Fibroblast of pulmonary artery (primary cell): ENCODE data around the gene PAX6.

ENCODE experiments used
- DNase-seq: peaks from one replicate; pipeline ENCODE4 v3.0.0-alpha.2; 2010; ENCODE audit warnings: low read depth
- H3K4me3 ChIP-seq: replicated peaks from 2 replicates; pipeline ENCODE4 v1.5.1; 2011; ENCODE audit warnings: low read depth, mild to moderate bottlenecking, control low read depth, low read length, moderate library complexity
- TF ChIP-seq, protein P1 (sequence below): IDR thresholded peaks from 2 replicates; pipeline ENCODE4 v1.5.1; 2011; ENCODE audit warnings: mild to moderate bottlenecking, control low read depth, low read length, inconsistent platforms; ENCODE audit errors: missing control alignments

The PAX6 gene

DNA sequence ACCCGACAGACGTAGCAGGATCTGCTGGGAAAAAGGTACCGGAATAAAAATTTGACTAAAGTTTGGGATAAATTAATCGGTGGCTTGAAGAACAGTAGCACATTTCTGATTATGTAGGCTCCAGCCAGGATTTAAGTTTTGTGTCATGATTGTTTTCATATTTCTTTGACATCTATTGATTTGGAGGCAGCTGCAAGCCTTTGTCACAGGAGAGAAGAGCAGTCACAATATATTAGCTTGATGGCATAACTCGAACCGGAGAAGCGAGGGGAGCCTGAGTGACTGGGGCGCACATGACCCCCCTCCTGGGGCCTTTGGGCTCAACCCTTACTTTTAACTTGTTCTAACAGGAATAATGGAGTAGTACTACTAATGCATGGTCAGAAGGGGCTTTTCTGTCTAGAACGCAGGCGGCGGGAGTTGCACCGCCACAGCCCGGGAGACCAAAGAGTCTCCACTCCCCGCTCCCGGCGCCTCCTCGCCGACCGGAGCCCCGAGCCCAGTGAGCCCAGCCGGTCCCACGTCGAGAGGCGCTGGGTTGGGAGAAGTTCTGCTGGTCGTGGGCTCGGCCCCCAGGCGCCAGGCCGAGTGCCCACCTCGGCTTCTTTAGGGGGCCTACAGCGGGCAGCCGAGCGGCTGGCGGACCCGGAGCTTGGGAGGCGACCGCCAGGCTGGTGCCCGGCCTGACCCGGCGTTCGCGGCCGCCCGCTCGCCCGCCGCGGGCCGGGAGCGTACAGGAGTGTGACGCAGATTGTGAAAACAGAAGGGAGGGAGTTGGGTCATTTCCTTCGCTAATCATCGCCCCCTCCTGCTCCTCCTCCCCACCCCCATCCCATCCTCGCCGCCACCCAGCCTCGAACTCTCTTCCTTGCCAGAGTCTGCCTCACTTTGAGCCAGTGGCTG is 15.7 kb upstream of the PAX6 start:
- DNase-seq = no peak
- no peak overlapping the region for H3K4me3 ChIP-seq
- TF ChIP-seq, protein P1, sequence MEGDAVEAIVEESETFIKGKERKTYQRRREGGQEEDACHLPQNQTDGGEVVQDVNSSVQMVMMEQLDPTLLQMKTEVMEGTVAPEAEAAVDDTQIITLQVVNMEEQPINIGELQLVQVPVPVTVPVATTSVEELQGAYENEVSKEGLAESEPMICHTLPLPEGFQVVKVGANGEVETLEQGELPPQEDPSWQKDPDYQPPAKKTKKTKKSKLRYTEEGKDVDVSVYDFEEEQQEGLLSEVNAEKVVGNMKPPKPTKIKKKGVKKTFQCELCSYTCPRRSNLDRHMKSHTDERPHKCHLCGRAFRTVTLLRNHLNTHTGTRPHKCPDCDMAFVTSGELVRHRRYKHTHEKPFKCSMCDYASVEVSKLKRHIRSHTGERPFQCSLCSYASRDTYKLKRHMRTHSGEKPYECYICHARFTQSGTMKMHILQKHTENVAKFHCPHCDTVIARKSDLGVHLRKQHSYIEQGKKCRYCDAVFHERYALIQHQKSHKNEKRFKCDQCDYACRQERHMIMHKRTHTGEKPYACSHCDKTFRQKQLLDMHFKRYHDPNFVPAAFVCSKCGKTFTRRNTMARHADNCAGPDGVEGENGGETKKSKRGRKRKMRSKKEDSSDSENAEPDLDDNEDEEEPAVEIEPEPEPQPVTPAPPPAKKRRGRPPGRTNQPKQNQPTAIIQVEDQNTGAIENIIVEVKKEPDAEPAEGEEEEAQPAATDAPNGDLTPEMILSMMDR = no peak

DNA sequence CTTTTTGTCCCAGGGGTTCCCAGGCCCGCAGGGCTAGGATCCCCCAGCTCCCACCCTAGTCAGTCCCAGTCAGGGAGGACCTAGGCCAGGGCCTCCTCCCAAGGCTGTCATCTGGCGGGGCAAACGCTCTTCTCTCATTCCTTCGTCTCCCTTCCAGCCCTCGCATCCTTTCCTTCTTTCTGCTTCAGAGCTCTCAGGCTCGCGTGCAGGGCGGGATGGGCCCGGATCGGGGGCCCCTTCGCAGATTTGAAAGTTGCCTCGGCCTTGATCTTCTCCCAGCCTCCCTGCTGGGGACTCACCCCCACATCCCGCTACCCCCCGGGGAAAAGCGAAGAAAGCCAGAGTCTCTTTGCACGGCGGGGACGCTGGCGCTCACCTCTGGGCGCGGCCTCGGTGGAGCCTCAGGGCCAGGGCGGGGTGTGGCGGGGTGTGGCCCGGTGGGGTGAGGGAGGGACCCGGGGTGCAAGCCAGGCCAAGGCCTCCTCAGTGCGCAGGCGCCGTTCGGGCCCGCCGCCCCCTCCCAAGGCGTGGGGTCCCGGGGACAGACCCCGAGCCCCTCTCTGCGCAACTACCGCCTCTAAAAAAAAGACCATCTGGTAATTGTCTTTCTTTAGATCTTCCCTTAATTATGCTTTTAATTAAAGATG is 14.8 kb upstream of the PAX6 start:
- TF ChIP-seq, protein P1 = no peak
- H3K4me3 ChIP-seq = no peak overlapping the region

DNA sequence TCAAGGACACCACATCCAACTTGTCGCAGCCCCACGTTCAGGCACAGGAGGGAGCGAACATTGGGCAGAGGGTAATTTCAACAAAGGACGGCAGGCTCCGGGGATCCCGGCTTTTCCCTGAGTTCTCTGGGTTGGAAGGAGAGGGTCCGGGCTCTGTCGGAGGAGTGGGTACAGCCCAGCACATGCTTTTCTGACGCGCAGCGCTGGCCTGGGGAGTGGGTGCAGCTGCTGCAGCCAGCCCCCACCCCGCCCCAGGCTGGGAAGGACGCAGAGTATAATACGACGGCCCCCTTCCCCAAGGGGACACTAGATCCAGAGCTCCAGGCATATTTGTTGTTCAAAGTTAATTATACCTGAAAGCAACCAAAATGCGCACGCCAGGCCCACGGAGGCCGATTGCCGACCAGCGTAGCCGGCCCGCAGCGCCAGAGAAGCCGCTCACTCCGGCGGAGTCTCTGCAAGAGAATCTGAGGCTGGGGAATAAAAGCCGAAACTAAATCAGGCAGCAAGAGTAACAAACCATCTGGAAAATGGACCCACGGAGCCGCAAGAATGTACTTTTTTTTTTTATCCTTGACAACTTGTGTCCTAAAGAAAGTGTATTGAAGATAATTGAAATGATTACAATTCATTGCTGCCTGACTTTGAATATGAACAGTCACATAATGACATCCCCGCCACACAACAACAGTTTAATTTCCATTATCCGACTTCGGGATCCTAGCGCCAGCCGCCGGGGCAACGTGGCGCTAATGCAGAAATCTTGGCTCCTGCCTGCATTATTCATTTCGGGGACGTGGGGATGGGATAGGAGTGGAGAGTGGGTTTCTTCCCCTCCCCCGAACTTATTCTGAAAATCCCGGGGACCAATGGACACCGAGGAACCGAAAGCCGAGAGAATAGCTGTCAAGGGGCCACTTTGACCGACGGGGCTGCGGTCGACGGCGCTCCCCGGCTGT is 14.0 kb upstream of the PAX6 start:
- H3K4me3 ChIP-seq = no peak overlapping the region
- TF ChIP-seq, protein P1 = no peak
- no peak for DNase-seq

More for the DNA sequence above, 14.8 kb upstream of the PAX6 start:
- no peak for DNase-seq

DNA sequence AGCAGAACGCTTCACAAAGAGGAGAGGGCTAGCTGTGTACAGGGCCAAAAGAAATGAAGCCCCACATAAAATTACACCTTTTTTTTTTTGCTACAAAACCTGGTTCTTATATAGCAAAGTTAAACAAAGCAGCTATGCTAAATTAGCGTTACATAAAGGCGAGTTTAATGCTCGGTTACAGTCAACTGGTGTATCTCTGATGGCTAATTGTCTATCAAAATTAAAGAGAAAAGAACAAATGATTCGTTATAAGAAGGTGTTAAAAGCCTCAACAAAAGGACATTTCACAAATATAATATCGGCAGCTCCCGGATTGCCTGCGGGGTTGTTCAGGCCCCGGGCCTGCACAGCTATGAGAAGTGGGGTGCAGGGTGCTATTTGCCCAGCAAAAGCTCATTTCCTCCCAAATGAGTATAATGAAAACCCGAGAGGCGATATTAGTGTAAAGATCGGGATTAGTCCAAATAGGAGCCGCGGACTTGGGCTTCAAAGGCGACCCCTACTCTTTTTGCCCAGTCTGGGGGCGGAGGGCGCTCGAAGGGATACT is 13.3 kb upstream of the PAX6 start:
- no peak overlapping the region for H3K4me3 ChIP-seq
- TF ChIP-seq, protein P1 = no peak
- no peak for DNase-seq

DNA sequence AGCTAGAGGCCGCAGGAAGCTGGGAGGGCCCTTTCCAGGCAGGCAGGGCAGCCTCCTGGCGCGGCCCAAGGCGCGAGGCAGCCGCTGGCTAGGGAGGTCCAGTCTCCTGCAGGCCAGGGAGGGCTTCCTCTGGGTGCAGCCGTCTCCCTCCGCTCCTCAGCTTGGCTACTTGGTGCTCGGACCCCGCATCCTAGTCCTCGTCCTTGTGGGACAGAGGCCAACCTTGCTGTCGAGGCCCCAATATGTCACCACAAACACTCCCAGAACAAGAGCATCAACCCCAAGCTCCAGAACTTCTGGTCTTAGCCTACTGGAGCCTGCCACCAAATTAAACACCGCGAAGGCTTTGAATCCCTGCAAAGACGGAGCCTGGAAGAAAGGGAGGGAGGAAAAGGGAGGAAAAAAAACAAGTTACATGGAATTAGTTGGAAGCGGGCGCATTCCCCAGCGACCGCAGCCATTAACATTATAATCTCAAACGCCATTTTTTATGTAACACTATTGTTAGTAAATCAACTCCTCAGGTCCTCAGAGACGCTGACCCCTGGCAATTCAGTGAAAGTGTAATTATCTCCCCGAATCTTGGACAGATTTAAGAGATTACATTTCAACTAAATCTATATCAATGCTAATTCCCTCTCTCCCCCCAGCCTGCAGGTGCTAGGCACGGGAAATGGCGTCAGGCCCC is 12.7 kb upstream of the PAX6 start:
- H3K4me3 ChIP-seq = no peak overlapping the region
- DNase-seq = no peak
- TF ChIP-seq, protein P1 = no peak

DNA sequence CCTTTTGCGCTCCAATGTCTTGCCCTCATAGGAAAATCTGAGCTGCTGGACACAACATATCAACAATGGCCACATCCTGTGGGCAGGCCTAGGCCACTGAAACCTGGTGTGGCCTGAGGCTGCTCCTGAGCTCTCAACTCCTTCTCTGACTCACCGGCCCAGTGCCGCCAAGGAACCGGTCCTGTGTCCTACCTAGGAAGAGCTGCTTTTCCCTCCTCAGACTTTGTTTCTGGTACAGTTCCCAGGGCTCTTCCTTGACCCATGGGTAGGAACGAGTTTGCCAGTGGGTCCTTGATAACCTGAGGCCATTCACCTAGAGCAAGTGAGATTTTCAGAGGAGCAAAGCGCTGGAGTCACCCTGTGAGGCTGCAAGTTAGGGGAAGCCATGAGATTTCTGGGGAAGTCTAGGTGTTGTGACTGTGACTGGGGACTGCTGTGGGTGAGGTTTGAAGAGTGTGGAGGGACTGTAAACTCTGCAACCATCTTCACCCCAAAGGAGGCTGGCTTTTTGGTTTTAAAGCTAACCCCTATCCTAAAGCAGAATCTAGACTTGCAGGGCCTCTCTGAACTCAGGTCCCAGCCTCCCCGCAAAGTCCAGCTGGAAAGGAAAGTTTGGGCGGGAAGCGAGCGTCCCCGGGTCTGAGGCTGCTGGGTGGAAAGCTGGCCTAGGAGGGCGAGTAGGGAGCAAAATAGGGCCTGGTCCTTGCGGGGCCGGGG is 12.0 kb upstream of the PAX6 start:
- TF ChIP-seq, protein P1 = no peak
- no peak for DNase-seq
- H3K4me3 ChIP-seq = no peak overlapping the region
